Measurements from ENCODE around the gene SCYL2.
"Not testable (repeated sequence)": the region's sequence is repeated elsewhere in the genome, so short reads cannot be mapped to it uniquely, and the experiment has no call there.

SCYL2 gene, protein sequence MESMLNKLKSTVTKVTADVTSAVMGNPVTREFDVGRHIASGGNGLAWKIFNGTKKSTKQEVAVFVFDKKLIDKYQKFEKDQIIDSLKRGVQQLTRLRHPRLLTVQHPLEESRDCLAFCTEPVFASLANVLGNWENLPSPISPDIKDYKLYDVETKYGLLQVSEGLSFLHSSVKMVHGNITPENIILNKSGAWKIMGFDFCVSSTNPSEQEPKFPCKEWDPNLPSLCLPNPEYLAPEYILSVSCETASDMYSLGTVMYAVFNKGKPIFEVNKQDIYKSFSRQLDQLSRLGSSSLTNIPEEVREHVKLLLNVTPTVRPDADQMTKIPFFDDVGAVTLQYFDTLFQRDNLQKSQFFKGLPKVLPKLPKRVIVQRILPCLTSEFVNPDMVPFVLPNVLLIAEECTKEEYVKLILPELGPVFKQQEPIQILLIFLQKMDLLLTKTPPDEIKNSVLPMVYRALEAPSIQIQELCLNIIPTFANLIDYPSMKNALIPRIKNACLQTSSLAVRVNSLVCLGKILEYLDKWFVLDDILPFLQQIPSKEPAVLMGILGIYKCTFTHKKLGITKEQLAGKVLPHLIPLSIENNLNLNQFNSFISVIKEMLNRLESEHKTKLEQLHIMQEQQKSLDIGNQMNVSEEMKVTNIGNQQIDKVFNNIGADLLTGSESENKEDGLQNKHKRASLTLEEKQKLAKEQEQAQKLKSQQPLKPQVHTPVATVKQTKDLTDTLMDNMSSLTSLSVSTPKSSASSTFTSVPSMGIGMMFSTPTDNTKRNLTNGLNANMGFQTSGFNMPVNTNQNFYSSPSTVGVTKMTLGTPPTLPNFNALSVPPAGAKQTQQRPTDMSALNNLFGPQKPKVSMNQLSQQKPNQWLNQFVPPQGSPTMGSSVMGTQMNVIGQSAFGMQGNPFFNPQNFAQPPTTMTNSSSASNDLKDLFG

DNA sequence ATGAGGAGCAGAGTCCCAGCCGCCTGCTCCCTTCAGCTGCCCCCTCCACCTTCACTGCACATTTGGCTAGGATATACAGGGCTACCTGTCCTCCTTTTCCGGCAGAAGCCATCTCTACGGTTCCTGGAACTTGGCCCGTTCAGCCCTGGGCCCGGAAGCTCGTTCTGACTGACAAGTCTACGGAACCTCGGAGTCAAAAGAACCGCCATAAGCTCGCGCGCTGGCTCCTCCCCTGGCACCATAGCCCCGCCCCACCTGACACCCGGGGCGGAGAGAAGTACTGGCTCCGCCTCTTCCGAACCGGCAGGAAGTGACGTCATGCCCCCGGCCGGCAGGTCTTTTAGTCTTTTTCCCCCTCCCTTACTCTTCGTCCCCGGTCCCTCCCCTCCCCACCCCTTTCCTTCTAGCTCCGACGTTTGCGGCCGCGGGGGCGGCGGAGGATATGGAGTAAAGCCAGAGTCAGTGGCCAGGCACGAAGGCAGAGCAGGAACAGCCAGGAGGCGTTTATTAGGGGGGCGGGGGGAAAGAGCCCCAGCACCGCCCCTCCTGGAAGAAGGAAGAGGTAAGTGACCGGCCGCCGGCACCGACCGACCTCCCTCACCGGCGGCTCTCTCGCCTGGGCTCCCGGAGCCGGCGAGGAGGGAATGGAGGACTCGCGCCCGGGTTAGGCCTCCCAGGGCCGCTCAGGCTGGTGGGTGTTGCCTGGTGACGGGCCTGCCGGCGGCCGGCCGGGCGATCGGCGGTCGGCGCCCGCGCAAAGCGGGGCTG lies at the start of gene SCYL2, which contains the start of gene DEPDC4:
TSS of gene SCYL2 (plus strand) at position 343 of the 768 bp plus-strand sequence. CDS start 15,794 bp downstream, outside the sequence.
TSS of gene DEPDC4 (minus strand) at position 245 of the 768 bp plus-strand sequence. CDS start at position 242, 3 bp downstream.
- peak; percentile 90 for DNase-seq (ENCODE audit: low read depth)

DNA sequence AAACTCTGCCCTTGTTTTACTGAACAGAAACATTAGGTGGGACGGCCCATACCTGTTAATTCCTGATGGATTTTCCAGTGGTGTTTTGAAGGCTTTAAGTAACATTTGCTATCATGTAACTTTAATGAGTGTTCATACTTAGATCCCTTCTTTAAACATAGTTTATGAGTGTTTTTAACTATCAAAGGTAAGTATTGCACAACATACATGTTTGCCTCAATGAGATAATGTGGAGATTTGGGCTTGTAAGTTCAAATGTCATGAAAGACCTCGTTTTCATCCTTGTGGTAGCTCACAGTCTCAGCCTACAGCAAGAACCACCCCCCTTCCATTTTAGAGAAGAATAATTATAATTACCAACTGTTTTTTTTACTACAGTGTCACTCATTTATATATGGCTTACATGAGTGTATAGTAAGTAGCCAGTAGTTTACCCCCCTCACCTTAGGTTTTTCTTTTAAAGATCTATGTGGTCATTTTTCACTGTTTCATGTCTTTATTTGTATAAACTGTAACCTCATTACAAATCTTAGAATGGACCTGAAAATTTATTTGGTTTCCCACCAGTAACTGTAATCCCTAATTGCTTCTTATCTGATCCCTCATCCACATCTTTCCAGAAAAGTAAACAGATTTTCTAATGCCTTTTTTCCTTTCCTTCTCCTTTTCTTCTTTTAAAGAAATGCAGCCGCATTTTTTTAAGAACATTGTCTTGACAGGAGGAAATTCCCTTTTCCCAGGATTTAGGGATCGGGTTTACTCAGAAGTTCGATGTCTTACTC lies 47.5 kb upstream of the SCYL2 start:
- DNase-seq (ENCODE audit: low read depth) = no peak

DNA sequence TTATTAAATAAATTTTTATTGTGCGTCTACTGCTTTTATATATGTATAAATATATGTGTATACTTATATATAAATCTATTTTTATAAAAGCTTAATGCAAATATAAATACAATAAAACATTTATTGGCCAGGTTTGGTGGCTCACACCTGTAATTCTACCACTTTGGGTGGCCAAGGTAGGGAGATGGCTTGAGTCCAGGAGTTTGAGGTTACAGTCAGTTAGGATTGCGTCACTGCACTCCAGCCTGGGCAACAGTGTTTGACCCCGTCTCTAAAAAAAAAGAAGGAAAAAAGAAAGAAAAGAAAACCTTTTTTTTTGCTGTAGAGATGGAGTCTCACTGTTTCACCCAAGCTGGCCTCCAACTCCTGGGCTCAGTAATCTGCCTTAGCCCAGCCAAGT lies 45.5 kb upstream of the SCYL2 start:
- DNase-seq (ENCODE audit: low read depth) = no peak

DNA sequence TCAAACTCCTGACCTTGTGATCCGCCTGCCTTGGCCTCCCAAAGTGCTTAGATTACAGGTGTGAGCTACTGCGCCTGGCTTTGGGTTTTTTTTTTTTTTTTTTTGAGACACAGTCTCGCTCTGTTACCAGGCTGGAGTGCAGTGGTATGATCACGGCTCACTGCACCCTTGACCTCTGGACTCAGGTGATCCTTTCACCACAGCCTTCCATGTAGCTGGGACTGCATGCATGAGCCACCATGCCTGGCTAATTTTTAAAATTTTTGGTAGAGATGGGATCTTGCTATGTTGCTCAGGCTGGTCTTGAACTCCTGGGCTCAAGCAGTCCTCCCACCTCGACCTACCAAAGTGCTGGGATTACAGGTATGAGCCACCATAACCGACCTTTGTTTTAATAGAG lies 44.8 kb upstream of the SCYL2 start:
- DNase-seq (ENCODE audit: low read depth) = not testable (repeated sequence)

DNA sequence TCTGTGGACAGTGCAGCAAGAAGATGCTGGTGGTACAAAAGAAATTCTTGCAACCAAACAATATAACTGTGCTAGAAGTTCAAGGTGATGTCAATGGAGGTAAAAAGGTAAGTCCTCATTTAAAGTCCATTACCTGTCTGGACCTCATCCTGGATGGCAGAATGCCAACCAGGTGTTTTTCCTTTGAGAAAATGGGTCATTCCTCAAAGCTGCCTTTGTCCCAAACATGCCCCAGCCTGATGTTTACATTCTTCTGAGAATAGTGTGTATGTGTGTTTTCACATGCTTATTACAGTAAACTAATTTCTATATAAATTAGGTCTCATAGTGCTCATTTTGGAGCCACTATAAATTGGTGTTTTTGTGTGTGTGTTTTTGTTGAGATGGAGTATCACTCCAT lies 41.5 kb upstream of the SCYL2 start:
- no peak for DNase-seq (ENCODE audit: low read depth)

DNA sequence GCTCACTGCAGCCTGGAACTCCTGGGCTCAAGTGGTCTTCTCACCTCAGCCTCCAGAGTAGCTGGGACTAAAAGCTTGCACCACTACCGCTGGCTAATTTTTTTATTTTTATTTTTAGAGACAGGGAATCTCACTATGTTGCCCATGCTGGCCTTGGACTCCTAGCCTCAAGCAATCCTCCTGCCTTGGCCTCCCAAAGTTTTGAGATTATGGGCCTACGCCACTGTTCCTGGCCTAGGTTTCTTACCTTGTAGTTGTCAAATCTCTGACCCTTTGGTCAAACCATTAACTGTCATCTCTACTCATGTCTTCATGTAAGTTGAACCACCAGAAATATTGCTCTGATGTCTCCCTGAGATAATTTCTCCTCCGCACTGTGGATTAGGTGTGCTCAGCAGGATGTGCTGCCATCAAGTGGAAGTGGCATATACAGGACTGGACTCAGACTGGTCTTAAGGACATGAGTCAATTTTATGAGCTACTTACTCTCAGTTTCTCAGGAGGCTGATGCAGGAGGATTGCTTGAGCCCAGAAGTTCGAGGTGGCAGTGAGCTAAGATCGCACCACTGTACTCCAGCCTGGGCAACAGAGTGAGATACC lies 37.8 kb upstream of the SCYL2 start:
- no peak for DNase-seq (ENCODE audit: low read depth)

DNA sequence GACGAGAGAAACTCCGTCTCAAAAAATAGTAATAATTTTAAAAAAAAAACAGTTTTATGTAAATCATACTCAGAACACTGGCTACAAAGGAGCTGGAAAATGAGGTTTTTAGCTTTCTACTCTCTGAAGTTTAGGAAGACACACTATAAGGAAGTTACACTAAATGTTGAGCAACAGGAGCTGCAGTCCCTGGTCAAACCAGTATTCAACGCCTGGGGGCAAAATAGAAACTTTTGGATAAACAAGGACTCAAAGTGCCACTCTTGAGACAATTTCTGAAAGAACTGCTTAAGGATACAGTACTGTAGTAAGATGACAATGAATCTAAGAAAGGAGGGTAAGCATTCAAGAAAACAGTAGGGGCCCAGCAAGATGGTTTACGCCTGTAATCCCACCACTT lies 37.1 kb upstream of the SCYL2 start:
- no peak for DNase-seq (ENCODE audit: low read depth)

DNA sequence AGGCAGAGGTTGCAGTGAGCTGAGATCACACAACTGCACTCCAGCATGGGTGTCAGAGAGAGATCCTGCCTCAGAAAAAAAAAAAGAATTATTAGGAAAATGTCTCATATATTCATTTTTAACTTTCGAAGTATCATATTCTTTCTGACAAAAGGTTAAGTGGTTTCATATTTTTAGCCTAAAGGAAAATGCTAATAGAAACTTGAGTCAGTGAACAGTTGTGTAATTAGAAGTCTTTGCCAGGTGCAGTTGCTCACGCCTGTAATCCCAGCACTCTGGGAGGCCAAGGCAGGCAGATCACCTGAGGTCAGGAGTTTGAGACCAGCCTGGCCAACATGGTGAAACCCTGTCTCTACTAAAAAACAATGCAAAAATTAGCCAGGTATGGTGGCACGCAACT lies 35.1 kb upstream of the SCYL2 start:
- not testable (repeated sequence) for DNase-seq (ENCODE audit: low read depth)

DNA sequence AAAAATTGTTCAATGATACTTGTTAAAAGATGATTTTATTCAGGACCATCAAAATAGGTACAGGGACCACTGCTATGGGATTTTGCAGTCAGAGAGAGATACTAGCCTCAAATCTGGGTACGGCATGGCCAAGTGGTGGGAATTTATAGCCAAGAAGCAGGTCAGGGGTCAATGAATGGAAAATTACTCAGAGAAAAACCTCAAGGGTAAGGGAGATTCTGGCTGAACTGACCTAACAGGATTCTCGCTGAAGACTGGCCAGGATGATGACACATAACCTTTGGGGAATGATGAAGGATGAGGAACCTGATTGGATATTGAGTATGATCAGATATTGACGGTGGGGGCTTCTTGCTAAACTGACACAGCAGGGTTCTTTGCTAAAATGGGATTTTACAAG lies 32.8 kb upstream of the SCYL2 start:
- DNase-seq (ENCODE audit: low read depth) = peak; percentile 8

DNA sequence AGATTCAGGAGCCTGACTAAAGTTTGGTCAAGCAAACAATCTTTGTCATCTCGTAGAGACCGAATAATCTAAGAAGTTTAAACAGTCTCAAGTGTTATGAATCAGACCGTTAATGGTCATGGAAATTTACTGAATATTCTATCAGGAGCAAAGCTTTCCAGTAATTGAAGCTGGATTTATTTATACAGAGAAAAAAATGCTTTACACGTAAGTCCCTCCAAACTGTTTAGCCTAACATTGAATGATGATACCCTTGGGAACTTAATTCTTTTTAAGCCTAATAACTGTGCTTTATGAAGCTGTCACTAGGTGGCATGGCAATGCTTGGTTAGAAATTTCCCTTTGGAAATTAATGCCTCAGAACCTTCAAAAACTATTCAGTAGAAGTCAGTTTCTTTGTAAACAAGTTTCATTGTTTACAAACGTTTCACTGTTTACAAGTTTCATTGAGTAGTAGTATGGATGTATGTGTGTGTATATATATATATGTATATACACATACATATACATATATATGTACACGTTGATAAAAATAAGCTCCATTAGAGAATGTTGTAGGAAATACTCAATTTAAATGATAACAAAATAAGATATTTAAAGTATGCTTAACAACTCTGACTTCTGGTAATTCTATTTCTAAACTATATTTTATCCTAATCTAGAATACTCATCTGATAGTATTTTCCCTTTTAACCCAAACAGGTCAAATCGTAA lies 32.2 kb upstream of the SCYL2 start:
- DNase-seq (ENCODE audit: low read depth) = peak; percentile 17

DNA sequence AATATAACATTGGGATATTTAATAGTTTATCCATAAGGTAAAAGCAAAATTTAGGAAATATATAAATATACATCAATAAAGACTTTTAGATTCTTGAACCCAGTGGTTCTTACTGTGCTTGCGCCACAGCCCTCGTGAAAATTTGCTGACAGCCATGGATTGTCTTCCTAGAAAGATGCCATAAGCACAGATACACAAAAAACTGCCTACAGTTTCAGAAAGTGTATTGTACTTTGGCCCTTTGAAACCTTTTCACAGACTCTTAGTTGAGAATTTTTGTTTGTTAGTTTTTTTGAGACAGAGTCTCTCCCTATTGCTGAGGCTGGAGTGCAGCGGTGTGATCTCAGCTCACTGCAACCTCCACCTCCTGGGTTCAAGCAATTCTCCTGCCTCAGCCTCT lies 28.2 kb upstream of the SCYL2 start:
- no peak for DNase-seq (ENCODE audit: low read depth)

DNA sequence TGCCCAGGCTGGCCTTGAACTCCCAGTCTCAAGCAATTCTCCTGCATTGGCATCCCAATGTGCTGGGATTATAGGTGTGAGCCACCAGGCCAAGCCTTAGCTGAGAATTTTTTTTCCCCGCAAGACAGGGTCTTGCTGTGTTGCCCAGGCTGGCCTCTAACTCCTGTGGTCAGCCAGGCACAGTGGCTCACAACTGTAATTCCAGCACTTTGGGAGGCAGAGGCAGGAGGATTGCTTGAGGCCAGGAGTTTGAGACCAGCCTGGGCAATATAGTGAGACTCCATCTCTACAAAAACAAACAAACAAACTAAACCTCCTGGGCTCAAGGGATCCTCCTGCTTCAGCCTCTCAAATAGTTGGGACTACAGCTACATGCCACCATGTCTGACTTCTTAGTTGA lies 27.4 kb upstream of the SCYL2 start:
- no peak for DNase-seq (ENCODE audit: low read depth)

DNA sequence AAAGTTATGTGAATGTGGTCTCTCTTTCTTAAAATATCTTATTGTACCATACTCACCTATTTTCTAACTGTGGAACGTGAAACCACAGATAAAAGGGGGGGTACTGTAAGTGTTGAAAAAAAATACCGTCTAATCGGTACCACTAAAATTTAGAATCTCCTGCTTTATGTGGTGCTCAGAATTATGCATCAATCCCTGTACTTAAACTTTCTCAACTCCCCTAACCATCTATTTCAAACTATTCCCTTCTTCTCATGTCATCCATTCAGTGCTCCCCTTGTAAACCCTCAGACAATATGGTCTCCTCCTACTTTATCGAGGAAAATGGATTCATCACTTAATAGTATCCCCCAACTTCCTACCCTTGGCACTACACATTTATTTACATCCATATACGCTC lies 23.8 kb upstream of the SCYL2 start:
- no peak for DNase-seq (ENCODE audit: low read depth)

DNA sequence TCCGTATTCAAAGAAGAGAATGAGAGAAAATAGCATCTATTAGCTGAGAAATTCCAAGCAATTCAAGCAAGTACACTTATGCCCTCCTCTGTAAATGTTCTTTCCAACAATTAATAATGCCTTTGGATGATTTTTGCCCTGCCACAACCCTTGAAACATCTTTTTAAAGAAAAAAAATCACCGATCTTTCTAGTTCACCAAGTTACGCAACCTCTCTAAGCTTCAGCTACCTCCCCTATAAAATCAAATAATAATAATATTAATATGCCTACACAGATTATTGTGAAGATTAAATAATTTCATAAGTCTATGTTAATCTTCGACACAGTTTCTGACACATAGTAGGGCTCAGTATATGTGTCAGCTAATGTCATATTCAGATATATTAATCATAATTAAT lies 19.2 kb upstream of the SCYL2 start:
- DNase-seq (ENCODE audit: low read depth) = no peak

DNA sequence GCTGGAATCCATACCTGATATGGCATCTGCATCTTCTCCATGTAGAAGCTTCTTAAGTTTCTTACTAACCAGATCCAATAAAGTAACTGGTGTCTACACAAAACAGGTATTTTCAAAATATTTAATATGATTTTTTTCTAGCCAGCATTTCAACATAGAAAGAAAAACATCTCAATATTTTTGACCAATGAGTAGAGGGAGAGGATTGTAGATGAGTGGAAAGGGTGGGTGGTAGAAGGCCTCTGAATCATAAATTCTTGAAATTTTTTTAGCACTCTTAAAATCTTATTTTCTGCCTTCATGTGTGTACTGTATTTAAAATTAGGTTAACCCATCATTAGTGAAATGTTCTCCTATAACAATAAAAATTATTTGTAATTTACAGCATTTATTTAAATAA lies 18.1 kb upstream of the SCYL2 start:
- DNase-seq (ENCODE audit: low read depth) = no peak

DNA sequence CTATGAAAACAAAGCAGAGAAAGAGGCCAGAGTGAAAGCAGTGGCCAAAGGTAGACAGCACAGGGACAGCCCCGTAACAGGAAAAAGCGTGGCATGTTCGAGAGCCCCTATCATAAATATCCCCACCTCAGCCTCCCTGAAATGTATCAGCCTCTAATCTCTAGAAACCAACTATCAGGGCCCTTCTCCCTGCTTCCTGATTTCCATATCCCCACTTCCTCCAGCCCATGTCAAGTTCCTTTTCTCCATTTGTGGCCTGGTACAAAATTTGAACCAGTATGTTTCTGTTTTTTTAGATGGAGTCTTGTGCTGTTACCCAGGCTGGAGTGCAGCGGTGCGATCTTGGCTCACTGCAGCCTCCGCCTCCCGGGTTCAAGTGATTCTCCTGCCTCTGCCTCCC lies 17.0 kb upstream of the SCYL2 start:
- DNase-seq (ENCODE audit: low read depth) = no peak

DNA sequence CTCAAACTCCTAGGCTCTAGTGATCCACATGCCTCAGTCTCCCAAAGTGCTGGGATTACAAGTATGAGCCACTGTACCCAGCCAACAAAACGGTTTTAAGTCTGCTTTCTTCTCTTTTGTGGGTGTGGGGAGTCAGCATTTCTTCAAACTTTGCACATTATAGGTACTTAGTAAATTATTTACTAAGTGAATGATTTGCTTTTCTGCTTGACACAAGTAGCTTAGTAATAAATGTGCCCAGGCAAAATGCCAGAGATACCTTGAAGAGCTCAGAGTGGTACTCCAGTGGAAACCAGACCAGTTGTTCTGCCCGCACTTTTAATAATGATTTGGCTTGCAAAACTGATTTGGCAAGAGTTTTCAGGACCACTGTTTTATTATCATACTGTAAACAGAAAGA lies 15.1 kb upstream of the SCYL2 start:
- no peak for DNase-seq (ENCODE audit: low read depth)

DNA sequence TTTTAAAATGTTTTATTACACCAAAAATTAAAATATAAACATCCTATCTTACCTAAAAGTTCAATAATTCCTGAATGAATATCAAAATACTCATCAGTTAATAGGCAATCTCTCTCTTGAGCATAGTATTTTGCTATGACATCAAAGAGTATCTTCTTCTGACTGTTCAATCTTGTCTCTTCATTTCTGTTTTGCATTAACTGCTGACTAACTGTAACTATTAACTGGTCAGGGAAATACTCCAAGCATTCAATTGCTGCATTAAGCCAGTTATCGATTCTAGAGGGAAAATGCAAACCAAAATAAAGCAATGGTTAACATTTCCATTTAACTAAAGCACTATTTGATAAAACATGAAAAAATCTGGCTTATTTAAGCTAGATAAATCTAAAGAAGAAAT lies 13.5 kb upstream of the SCYL2 start:
- no peak for DNase-seq (ENCODE audit: low read depth)

DNA sequence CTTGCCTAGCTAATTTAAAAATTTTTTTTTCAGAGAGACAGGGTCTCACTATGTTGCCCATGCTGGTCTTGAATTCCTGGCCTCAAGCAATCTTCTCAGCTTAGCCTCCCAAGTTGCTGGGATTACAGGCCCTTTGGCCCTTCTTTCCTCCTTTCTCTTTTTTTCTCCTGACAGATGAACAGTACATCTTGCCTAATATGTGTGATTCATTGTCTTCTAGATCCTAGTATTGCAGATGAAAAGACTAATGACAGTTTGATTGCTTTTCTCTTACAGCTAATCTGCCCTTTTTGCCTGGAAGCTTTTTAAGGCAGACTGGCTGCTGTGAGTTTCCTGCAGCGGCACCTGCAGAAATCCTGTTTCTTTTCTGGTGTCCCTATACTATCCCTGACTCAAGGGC lies 12.1 kb upstream of the SCYL2 start:
- no peak for DNase-seq (ENCODE audit: low read depth)

DNA sequence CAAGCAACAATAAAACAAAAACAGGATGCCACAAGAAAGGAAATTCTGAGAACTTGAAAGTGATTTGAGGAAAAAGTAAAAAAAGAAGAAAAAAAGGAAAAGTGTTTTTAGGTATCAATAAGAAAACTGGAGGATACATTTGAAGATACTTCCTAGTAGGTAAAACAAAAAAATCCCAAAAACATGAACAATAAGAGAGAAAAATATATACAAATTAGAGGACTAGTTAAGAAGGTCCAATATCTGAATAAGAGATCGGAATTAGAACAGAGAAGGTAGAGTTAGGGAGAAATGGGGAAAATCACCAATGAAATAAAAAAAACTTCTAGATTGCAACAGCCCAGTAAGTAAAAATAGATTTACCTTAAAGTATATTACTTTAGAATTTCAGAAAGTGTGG lies 8.8 kb upstream of the SCYL2 start:
- no peak for DNase-seq (ENCODE audit: low read depth)

All from HS-27A (cell line).